Endodermal cell (in vitro differentiated cells): ENCODE data around the gene PRKCB. TPM values are rescaled to one million over a fixed set of nuclear protein-coding genes. Genes with fewer than 3 reads are reported as not detected.
A peak's percentile ranks its signal among the peaks of the same experiment; 100 is the strongest.

Source experiments
- DNase-seq: peaks from one replicate; pipeline ENCODE4 v3.0.0-alpha.2; 2017
- H3K27ac ChIP-seq: 2 replicates; pipeline ENCODE4 v1.5.1; 2013; ENCODE audit warnings: mild to moderate bottlenecking, low read depth, low read length, moderate library complexity
- H3K27me3 ChIP-seq: 2 replicates; pipeline ENCODE4 v1.6.1; 2013; ENCODE audit warnings: mild to moderate bottlenecking, low read length, moderate library complexity; ENCODE audit not compliant: insufficient read depth, control insufficient read depth, poor library complexity, severe bottlenecking
- H3K36me3 ChIP-seq: 2 replicates; pipeline ENCODE4 v1.7.0; 2013; ENCODE audit warnings: mild to moderate bottlenecking, low read length, moderate library complexity; ENCODE audit not compliant: control insufficient read depth, insufficient read depth
- H3K4me1 ChIP-seq: one replicate; pipeline ENCODE4 v1.7.0; 2013; ENCODE audit warnings: low read length; ENCODE audit not compliant: control insufficient read depth, insufficient read depth
- H3K4me3 ChIP-seq: 2 replicates; pipeline ENCODE4 v1.5.1; 2013; ENCODE audit warnings: mild to moderate bottlenecking, low read length, moderate library complexity
- H3K9ac ChIP-seq: 2 replicates; pipeline ENCODE4 v1.6.1; 2013; ENCODE audit warnings: mild to moderate bottlenecking, low read length, moderate library complexity; ENCODE audit not compliant: poor library complexity, severe bottlenecking; ENCODE audit errors: extremely low read depth
- H3K9me3 ChIP-seq: 2 replicates; pipeline ENCODE4 v1.6.1; 2013; ENCODE audit warnings: mild to moderate bottlenecking, low read length, moderate library complexity; ENCODE audit not compliant: control insufficient read depth
- H3K27ac Mint-ChIP-seq: 2 replicates; pipeline ENCODE4 v1.8.0; 2020; ENCODE audit warnings: mixed read lengths
- H3K27me3 Mint-ChIP-seq: 2 replicates; pipeline ENCODE4 v1.8.0; 2021; ENCODE audit warnings: mild to moderate bottlenecking, mixed read lengths; ENCODE audit not compliant: insufficient read depth
- H3K36me3 Mint-ChIP-seq: 2 replicates; pipeline ENCODE4 v1.8.0; 2020; ENCODE audit warnings: low read depth, mixed read lengths
- H3K4me1 Mint-ChIP-seq: 2 replicates; pipeline ENCODE4 v1.8.0; 2020; ENCODE audit warnings: mixed read lengths
- H3K4me3 Mint-ChIP-seq: 2 replicates; pipeline ENCODE4 v1.8.0; 2020; ENCODE audit warnings: mild to moderate bottlenecking, moderate library complexity, mixed read lengths
- H3K9me3 Mint-ChIP-seq: 2 replicates; pipeline ENCODE4 v1.8.0; 2020; ENCODE audit warnings: mild to moderate bottlenecking, mixed read lengths
- CTCF ChIP-seq: fragments of 200-600 bp; sonication (generic); conservative IDR thresholded peaks from 2 replicates; pipeline ENCODE4 v1.5.0; 2021; ENCODE audit warnings: antibody characterized with exemption, mild to moderate bottlenecking
- WGBS, 2 experiments: methylation state at CpG; one replicate each; pipeline versions ENCODE4 v1.1.5 to v1.1.7; 2013; ENCODE audit warnings: missing lambda C conversion rate in 2 of 2, mixed read lengths in 1 of 2; ENCODE audit not compliant: insufficient coverage in 1 of 2, insufficient read length in 1 of 2; 5-methylcytosine and 5-hydroxymethylcytosine counted together
- total RNA-seq, 2 donors: library from RNA; stranded (reverse); fragmentation: NEBNext Ultra II Directional in 1 of 2; extraction: Animal tissue kit (Norgen Biotek cat#: 25700) in 1 of 2; gene quantifications; 2 replicates in 1 of 2; 3 replicates in 1 of 2; pipeline ENCODE4 v1.2.1, GENCODE V29; 2021

Gene PRKCB
- total RNA-seq, 2 donors from 2014 or later, result 0.38 to 1.1 TPM

- no peak overlapping the region for H3K4me3 Mint-ChIP-seq
Observed at GRCh38 chr16:24010440-24011089, 174.8 kb downstream of the PRKCB start.

DNA sequence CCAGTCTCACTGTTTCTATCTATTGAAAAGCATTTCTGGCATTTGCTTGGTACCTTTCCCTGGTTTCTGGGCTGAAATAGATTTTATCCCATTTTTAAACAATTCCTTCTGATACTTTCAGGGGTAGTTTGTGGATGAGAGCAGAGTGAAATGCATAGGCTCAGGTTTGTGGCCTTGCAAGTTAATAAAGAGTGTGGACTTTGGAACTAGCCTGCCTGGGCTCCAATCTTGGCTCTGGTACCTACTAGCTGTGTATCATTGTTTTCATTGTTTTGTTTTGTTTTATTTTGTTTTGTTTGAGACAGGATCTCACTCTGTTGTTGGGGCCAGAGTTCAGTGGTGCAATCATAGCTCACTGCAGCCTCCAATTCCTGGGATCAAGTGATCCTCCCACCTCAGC, 175.5 kb downstream of the PRKCB start:
- no peak overlapping the region for H3K27ac Mint-ChIP-seq
- H3K27me3 Mint-ChIP-seq, result peaks cover 19% of the 10 kb centered on the region
- H3K27me3 ChIP-seq, result no peaks in the 10 kb centered on the region
- H3K4me1 Mint-ChIP-seq, result no peaks in the 10 kb centered on the region
- H3K4me3 Mint-ChIP-seq, result no peak overlapping the region
- H3K9ac ChIP-seq, result no peak overlapping the region
- no peaks in the 10 kb centered on the region for H3K36me3 ChIP-seq
- H3K4me3 ChIP-seq, result no peak overlapping the region
- TF ChIP-seq CTCF, result no peak
- H3K36me3 Mint-ChIP-seq, result no peaks in the 10 kb centered on the region
- H3K27ac ChIP-seq, result no peak overlapping the region
- no peaks in the 10 kb centered on the region for H3K9me3 Mint-ChIP-seq
- H3K9me3 ChIP-seq, result no peaks in the 10 kb centered on the region
- DNase-seq, result no peak
- no peaks in the 10 kb centered on the region for H3K4me1 ChIP-seq

More at GRCh38 chr16:24010440-24011089, 174.8 kb downstream of the PRKCB start:
- no peaks in the 10 kb centered on the region for H3K9me3 Mint-ChIP-seq
- H3K27me3 Mint-ChIP-seq, result peaks cover 25% of the 10 kb centered on the region
- no peak overlapping the region for H3K9ac ChIP-seq
- peak; percentile 88 for DNase-seq
- H3K36me3 ChIP-seq, result no peaks in the 10 kb centered on the region
- no peaks in the 10 kb centered on the region for H3K36me3 Mint-ChIP-seq
- H3K4me3 ChIP-seq, result no peak overlapping the region
- H3K27ac ChIP-seq, result no peak overlapping the region
- WGBS, 2 experiments, result 57 to 63% methylated on average over 4 to 8 of the region's 8 CpGs
- peak; percentile 90 for TF ChIP-seq CTCF
- H3K27ac Mint-ChIP-seq, result no peak overlapping the region
- no peaks in the 10 kb centered on the region for H3K4me1 Mint-ChIP-seq
- no peaks in the 10 kb centered on the region for H3K9me3 ChIP-seq
- no peaks in the 10 kb centered on the region for H3K27me3 ChIP-seq
- H3K4me1 ChIP-seq, result no peaks in the 10 kb centered on the region

GRCh38 chr16:24013054-24013636, 177.4 kb downstream of the PRKCB start:
- DNase-seq, result no peak
- H3K27ac ChIP-seq, result no peak overlapping the region
- H3K9ac ChIP-seq, result no peak overlapping the region
- H3K27me3 ChIP-seq, result no peaks in the 10 kb centered on the region
- no peak overlapping the region for H3K4me3 ChIP-seq
- no peak overlapping the region for H3K4me3 Mint-ChIP-seq
- WGBS, 2 experiments, result 82 to 83% methylated on average over 2 to 4 of the region's 5 CpGs
- no peaks in the 10 kb centered on the region for H3K4me1 Mint-ChIP-seq
- TF ChIP-seq CTCF, result no peak
- H3K9me3 Mint-ChIP-seq, result no peaks in the 10 kb centered on the region
- peaks cover 8% of the 10 kb centered on the region for H3K27me3 Mint-ChIP-seq
- H3K27ac Mint-ChIP-seq, result no peak overlapping the region
- H3K4me1 ChIP-seq, result no peaks in the 10 kb centered on the region
- no peaks in the 10 kb centered on the region for H3K36me3 Mint-ChIP-seq
- H3K9me3 ChIP-seq, result no peaks in the 10 kb centered on the region
- H3K36me3 ChIP-seq, result no peaks in the 10 kb centered on the region
